ENCODE results near the gene RPRD2.

The RPRD2 gene

DNA sequence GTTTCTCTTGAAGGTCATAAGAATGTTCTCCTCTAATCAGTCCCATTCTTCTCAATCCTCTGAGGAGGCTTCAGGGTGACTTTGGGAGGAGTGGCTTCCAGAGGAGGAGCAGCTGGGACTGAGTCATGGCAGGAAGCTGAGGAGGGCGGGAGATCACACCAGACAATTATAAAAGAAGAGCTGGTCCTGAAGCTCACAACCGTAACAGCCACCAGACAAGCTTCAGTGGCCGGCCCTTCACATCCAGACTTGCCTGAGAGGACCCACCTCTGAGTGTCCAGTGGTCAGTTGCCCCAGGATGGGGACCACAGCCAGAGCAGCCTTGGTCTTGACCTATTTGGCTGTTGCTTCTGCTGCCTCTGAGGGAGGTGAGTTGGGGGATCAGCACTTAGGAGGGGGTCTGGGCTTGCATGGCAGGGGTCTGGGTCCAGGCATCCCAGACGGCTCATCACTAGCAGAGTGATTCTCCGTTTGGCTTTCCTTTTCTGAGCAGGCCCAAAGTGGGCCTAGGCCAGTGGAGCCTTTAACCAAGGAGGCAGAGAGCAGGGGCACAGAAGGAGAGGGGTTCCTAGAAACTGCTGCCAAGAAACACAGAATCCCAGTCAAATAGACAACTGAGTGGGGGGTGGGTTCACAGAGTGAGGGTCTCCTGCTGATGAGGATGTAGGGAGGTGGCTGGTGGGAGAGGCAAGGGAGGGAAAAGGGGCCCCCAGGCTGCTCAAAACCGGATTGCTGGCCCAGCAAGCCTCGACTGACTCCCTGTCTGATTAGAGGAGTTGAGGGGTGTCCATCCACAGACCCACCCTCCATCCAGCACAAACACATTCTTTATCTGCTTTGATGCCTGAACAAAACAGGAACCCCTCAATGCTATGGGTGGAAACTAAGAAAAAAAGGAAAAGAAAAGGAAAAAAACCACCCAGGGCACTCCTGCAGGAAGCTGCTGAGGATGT lies 144.2 kb downstream of the RPRD2 start, which contains the start of gene ECM1:
TSS of gene ECM1 (plus strand) at position 198 of the 953 bp plus-strand sequence. CDS start at position 299, 101 bp downstream.
- DNase-seq (ENCODE audit: extremely low read depth, low read depth): no peak

GRCh38 chr1:150508982-150509381 lies 145.0 kb downstream of the RPRD2 start:
- TF ChIP-seq, protein P1, sequence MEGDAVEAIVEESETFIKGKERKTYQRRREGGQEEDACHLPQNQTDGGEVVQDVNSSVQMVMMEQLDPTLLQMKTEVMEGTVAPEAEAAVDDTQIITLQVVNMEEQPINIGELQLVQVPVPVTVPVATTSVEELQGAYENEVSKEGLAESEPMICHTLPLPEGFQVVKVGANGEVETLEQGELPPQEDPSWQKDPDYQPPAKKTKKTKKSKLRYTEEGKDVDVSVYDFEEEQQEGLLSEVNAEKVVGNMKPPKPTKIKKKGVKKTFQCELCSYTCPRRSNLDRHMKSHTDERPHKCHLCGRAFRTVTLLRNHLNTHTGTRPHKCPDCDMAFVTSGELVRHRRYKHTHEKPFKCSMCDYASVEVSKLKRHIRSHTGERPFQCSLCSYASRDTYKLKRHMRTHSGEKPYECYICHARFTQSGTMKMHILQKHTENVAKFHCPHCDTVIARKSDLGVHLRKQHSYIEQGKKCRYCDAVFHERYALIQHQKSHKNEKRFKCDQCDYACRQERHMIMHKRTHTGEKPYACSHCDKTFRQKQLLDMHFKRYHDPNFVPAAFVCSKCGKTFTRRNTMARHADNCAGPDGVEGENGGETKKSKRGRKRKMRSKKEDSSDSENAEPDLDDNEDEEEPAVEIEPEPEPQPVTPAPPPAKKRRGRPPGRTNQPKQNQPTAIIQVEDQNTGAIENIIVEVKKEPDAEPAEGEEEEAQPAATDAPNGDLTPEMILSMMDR (IDR thresholded peaks at IDR 0.05; ENCODE audit: low read depth, low read length): no peak
- no peak for DNase-seq (ENCODE audit: extremely low read depth, low read depth)

More for the DNA sequence above, 144.2 kb downstream of the RPRD2 start, which contains the start of gene ECM1:
- TF ChIP-seq, protein P1 (IDR thresholded peaks at IDR 0.05; ENCODE audit: low read depth, low read length): no peak

DNA sequence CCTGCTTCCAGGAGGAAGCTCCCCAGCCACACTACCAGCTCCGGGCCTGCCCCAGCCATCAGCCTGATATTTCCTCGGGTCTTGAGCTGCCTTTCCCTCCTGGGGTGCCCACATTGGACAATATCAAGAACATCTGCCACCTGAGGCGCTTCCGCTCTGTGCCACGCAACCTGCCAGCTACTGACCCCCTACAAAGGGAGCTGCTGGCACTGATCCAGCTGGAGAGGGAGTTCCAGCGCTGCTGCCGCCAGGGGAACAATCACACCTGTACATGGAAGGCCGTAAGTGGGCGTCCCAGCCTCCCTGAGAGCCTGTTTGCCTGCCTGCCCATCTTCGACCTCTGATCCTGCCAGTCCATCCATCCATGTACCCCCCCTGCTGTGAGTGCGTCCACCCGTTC lies 147.6 kb downstream of the RPRD2 start:
- TF ChIP-seq, protein P1 (IDR thresholded peaks at IDR 0.05; ENCODE audit: low read depth, low read length): no peak
- DNase-seq (ENCODE audit: extremely low read depth, low read depth): no peak

- TF ChIP-seq, protein P1 (IDR thresholded peaks at IDR 0.05; ENCODE audit: low read depth, low read length): no peak
- no peak for DNase-seq (ENCODE audit: extremely low read depth, low read depth)
Measured at GRCh38 chr1:150511985-150512660, 148.2 kb downstream of the RPRD2 start.

GRCh38 chr1:150512846-150513245 lies 148.9 kb downstream of the RPRD2 start:
- DNase-seq (ENCODE audit: extremely low read depth, low read depth): no peak

DNA sequence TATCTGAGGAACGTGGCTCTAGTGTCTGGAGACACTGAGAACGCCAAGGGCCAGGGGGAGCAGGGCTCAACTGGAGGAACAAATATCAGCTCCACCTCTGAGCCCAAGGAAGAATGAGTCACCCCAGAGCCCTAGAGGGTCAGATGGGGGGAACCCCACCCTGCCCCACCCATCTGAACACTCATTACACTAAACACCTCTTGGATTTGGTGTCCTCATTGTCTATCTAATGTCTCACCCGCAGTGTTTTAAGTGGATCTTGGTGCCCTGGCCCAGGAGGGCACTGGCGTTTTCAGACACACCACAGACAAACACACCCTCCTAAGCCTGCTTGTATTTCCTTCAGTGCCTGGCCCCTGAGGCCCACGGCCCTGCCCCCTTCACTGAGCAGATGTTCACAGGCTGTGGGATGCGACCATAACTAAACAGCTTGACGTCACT lies 149.4 kb downstream of the RPRD2 start:
- DNase-seq (ENCODE audit: extremely low read depth, low read depth): no peak
- TF ChIP-seq, protein P1 (IDR thresholded peaks at IDR 0.05; ENCODE audit: low read depth, low read length): no peak

More at GRCh38 chr1:150512846-150513245, 148.9 kb downstream of the RPRD2 start:
- TF ChIP-seq, protein P1 (IDR thresholded peaks at IDR 0.05; ENCODE audit: low read depth, low read length): no peak
